Measurements from ENCODE around the gene RWDD3. TPM values are rescaled to one million over a fixed set of nuclear protein-coding genes. Genes with fewer than 3 reads are reported as not detected.

Gene RWDD3
- total and polyA plus RNA-seq, 2 of the 4 experiments (the other 2 are of a cell fraction): 10.4 to 13.6 TPM

- DNase-seq (no peak), ATAC-seq (ENCODE audit: low read depth) (no peak)
- Histone ChIP-seq H3K18ac (ENCODE audit: low read depth, low read length) (no peak overlapping the region), H3K79me1 (ENCODE audit: low read depth in 1 of 2, low read length in 2 of 2) (no peaks in the 10 kb centered on the region), H2AK5ac (ENCODE audit: low read depth, low read length) (no peak overlapping the region), H3K4me2 (ENCODE audit: low read depth, low read length) (no peak overlapping the region), H3K4me1 (ENCODE audit: control insufficient read depth, insufficient read depth, low read length) (no peaks in the 10 kb centered on the region), H2AFZ (replicated peaks; ENCODE audit: low read length, poor library complexity) (no peak overlapping the region), H3K27me3 (ENCODE audit: control insufficient read depth, insufficient read depth, low read length) (no peaks in the 10 kb centered on the region), H2BK5ac (ENCODE audit: low read depth, low read length, poor library complexity, severe bottlenecking) (no peak overlapping the region), H4K5ac (ENCODE audit: low read depth, low read length) (no peak overlapping the region), H2BK120ac (ENCODE audit: low read depth, low read length) (no peak overlapping the region), H2AK9ac (replicated peaks; ENCODE audit: low read depth, low read length, poor library complexity) (no peak overlapping the region), H2BK20ac (ENCODE audit: low read depth, low read length) (no peak overlapping the region), H3K36me3 (ENCODE audit: control insufficient read depth, insufficient read depth, low read length) (no peaks in the 10 kb centered on the region), H2BK15ac (ENCODE audit: low read depth, low read length) (no peak overlapping the region), H4K91ac (ENCODE audit: insufficient read depth, low read depth, low read length) (no peak overlapping the region), H4K20me1 (ENCODE audit: insufficient read depth, low read length) (no peaks in the 10 kb centered on the region), H3K9ac (ENCODE audit: low read depth, low read length) (no peak overlapping the region), H4K8ac (ENCODE audit: low read depth in 2 of 2, low read length in 2 of 2) (no peak overlapping the region), H3K4me3 (ENCODE audit: insufficient read depth, low read depth, low read length) (no peak overlapping the region), H3K56ac (ENCODE audit: extremely low read depth, insufficient read depth, low read length) (no peak overlapping the region), H3K14ac (replicated peaks; ENCODE audit: low read depth, low read length) (no peak overlapping the region), H3K23ac (ENCODE audit: low read depth, low read length) (no peak overlapping the region), H3K4ac (ENCODE audit: low read depth, low read length) (no peak overlapping the region), H3K27ac (ENCODE audit: insufficient read depth, low read length) (no peak overlapping the region), H3K9me1 (ENCODE audit: insufficient read depth, low read length) (no peaks in the 10 kb centered on the region), H3K9me3 (ENCODE audit: control insufficient read depth, insufficient read depth, low read length) (no peaks in the 10 kb centered on the region)
- BruUV-seq (replicated peaks): no TSS peak
- POLR2A ChIA-PET (ENCODE audit: unreplicated experiment): no interaction called here
- 80% methylated on average over 1 of the region's 2 CpGs; no CpG with 5 or more reads in 1 of the 2 experiments for WGBS, 2 experiments (ENCODE audit: extremely low coverage in 2 of 2, insufficient read length in 1 of 2)
- TF ChIP-seq BHLHE40 (IDR thresholded peaks at IDR 0.05; ENCODE audit: low read depth, low read length) (no peak), ELK1 (IDR thresholded peaks at IDR 0.05; ENCODE audit: borderline replicate concordance, low read depth, low read length) (no peak), RAD21 (IDR thresholded peaks at IDR 0.05; ENCODE audit: low read length) (no peak), SMC3 (IDR thresholded peaks at IDR 0.05; ENCODE audit: low read depth, low read length) (no peak), MAFK (IDR thresholded peaks at IDR 0.05; ENCODE audit: low read depth, low read length) (no peak), RFX5 (IDR thresholded peaks at IDR 0.05; ENCODE audit: low read depth, low read length) (no peak), POLR2A (IDR thresholded peaks at IDR 0.05; ENCODE audit: low read depth, low read length) (no peak), FOS (IDR thresholded peaks at IDR 0.05; ENCODE audit: low read depth, low read length) (no peak), USF2 (IDR thresholded peaks at IDR 0.05; ENCODE audit: low read depth, low read length) (no peak), MXI1 (IDR thresholded peaks at IDR 0.05; ENCODE audit: borderline replicate concordance, low read depth, low read length) (no peak), RCOR1 (IDR thresholded peaks at IDR 0.05; ENCODE audit: insufficient replicate concordance, low read length) (no peak)
- dilution Hi-C loops (cut with HindIII; ENCODE audit: low sequenced_read_pairs, unreplicated experiment) (no loop called here), in situ Hi-C loops (cut with MboI; ENCODE audit: low sequenced_read_pairs) (no loop called here), intact Hi-C loops (cut with micrococcal nuclease) (no loop called here)
- CTCF ChIA-PET: interaction anchor here (0.6 kb wide), 1 partner anchor 33 kb away, joined by 4 read pairs; no protein-coding TSS in a partner anchor
Measured at GRCh38 chr1:95287081-95287480, 53.1 kb downstream of the RWDD3 start.
